RWPE1 (cell line): ENCODE results near the gene ADRM1.

Source experiments
- CTCF ChIA-PET: fragments of 350-600 bp; sonication (Branson Sonifier 250); formaldehyde crosslinking; extraction: SDS; loops from one replicate; lab custom pipeline; 2021; lab: Yijun Ruan, JAX
- POLR2A ChIA-PET: fragments of 400-600 bp; formaldehyde crosslinking; extraction: SDS; loops from one replicate; lab custom pipeline; 2020; ENCODE audit warnings: antibody characterized with exemption; ENCODE audit not compliant: low non-redundant PET; lab: Yijun Ruan, JAX
- DNase-seq: peaks from one replicate; pipeline ENCODE4 v3.0.0; 2012; ENCODE audit warnings: low spot score
- H3K27ac ChIP-seq: fragments of 450-650 bp; 2 replicates; pipeline ENCODE4 v1.5.1; 2017
- CTCF ChIP-seq: fragments of 450-650 bp; conservative IDR thresholded peaks from 2 replicates; pipeline ENCODE4 v1.5.1; 2017; ENCODE audit warnings: low read depth, mild to moderate bottlenecking

The ADRM1 gene

GRCh38 chr20:62319346-62319909 lies 16.6 kb downstream of the ADRM1 start:
- CTCF ChIA-PET, result interaction anchor here (1.5 kb wide), 1 partner anchor 17 kb away, joined by 6 read pairs; the partner anchor contains the start of gene ADRM1
- TF ChIP-seq CTCF, result no peak
- peak overlapping the region; percentile 81 for H3K27ac ChIP-seq
- DNase-seq, result no peak
- POLR2A ChIA-PET, result interaction anchor here (1.1 to 1.3 kb wide), 2 partner anchors 13 to 67 kb away, joined by 3 to 5 read pairs; partner anchors contain the start of gene RPS21

GRCh38 chr20:62320581-62321354 lies 18.0 kb downstream of the ADRM1 start:
- ChIA-PET CTCF (interaction anchor here (0.9 kb wide), 1 partner anchor 62 kb away, joined by 5 read pairs; no protein-coding TSS in a partner anchor), POLR2A (no interaction called here)
- H3K27ac ChIP-seq, result peak overlapping the region; percentile 81
- TF ChIP-seq CTCF, result no peak
- peak; percentile 86 for DNase-seq

- peak overlapping the region; percentile 80 for H3K27ac ChIP-seq
- TF ChIP-seq CTCF, result no peak
- CTCF ChIA-PET, result no interaction called here
- peak; percentile 95 for DNase-seq
- POLR2A ChIA-PET, result no interaction called here
Observed at GRCh38 chr20:62321521-62321948, 18.7 kb downstream of the ADRM1 start.

- ChIA-PET POLR2A (no interaction called here), CTCF (no interaction called here)
- DNase-seq, result no peak
- no peak for TF ChIP-seq CTCF
- H3K27ac ChIP-seq, result peak overlapping the region; percentile 80
Observed at GRCh38 chr20:62321975-62322374, 19.2 kb downstream of the ADRM1 start.

GRCh38 chr20:62322492-62323041 lies 19.8 kb downstream of the ADRM1 start:
- no peak for TF ChIP-seq CTCF
- POLR2A ChIA-PET, result no interaction called here
- CTCF ChIA-PET, result interaction anchor here (0.5 kb wide), 1 partner anchor 79 kb away, joined by 3 read pairs; no protein-coding TSS in a partner anchor
- no peak for DNase-seq
- peak overlapping the region; percentile 80 for H3K27ac ChIP-seq
